Smooth muscle cell of the umbilical artery (primary cell): ENCODE measurements around the gene OR6N2. TPM values are rescaled to one million over a fixed set of nuclear protein-coding genes. Genes with fewer than 3 reads are reported as not detected.

ENCODE experiments used
- total RNA-seq: library from RNA; depleted of rRNA; stranded (reverse); fragments of >200 nt; gene quantifications from 2 replicates; pipeline ENCODE4 v1.2.3, GENCODE V29; 2014

The OR6N2 gene
- not detected in 2 replicates for total RNA-seq

GRCh38 chr1:158781104-158781503, at the start of gene OR6N2:
Gene OR6N2 (minus strand): TSS chr1:158781204. CDS start chr1:158777635, 3,569 bp downstream.

GRCh38 chr1:158771950-158772866, 8.8 kb downstream of the OR6N2 start, which contains the start of gene OR6N1:
Gene OR6N1 (minus strand): TSS chr1:158772195. CDS start chr1:158766682, 5,513 bp downstream.

GRCh38 chr1:158754420-158754819, 26.6 kb downstream of the OR6N2 start, which contains the start of gene OR6K6:
Gene OR6K6 (plus strand): TSS chr1:158754720. CDS start chr1:158754888, 168 bp downstream.

Other genes with a start within 250 kb of the OR6N2 start
- not detected in 2 replicates for gene OR6Y1, start 226.8 kb downstream of the OR6N2 start, total RNA-seq
- not detected in 2 replicates for gene OR6P1, start 210.6 kb downstream of the OR6N2 start, total RNA-seq
- gene OR10X1, start 201.3 kb downstream of the OR6N2 start, total RNA-seq: not detected in 2 replicates
- gene OR10Z1, start 175.9 kb downstream of the OR6N2 start, total RNA-seq: not detected in 2 replicates
- gene SPTA1, start 94.5 kb downstream of the OR6N2 start, total RNA-seq: 0.05 TPM in 1 of 2 replicates, not detected in the other
- not detected in 2 replicates for gene OR6K2, start 80.6 kb downstream of the OR6N2 start, total RNA-seq
- not detected in 2 replicates for gene OR6K3, start 60.5 kb downstream of the OR6N2 start, total RNA-seq
- not detected in 2 replicates for gene OR6K6, start 26.5 kb downstream of the OR6N2 start, total RNA-seq
- not detected in 2 replicates for gene OR6N1, start 9.0 kb downstream of the OR6N2 start, total RNA-seq
- gene MNDA, start 50.1 kb upstream of the OR6N2 start, total RNA-seq: not detected in 2 replicates
- gene PYHIN1, start 150.3 kb upstream of the OR6N2 start, total RNA-seq: not detected in 2 replicates
- gene IFI16, start 228.7 kb upstream of the OR6N2 start, total RNA-seq: 28.5 and 58.4 TPM in 2 replicates